ENCODE results near the gene CACNA1I.

The CACNA1I gene

DNA sequence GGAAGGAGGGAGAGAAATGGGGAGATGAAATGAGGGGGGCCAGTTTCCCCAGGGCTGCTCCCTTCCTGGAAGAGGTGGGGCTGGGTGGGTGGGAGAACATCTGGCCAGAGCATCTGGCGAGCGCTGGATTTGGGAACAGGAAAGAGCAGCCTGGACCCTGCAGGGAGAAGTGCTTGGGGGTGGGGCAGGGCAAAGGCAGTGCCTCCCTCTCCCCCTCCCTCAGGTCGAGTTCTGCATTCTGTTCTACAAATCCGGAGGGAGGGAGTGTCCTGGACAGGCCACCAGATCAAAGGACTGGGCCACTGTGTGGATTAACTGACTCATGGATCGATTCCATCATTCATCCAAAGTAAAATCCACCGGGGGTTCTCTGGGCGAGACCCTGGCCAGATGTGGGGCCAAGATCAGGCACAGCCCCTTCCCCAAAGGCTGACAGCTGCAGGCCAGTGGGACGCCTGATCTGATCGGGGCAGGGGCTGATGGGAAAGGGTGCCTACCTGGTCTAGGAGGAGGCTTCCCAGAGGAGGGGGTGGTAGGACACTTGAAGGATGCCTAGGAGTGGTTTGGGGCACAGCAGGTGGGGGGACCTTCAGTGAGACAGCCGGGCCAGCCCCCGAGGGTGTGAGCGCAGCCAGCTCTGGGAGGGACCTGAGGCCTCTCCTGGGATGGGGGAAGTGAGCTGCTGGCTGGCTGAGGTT, 57.5 kb downstream of the CACNA1I start:
- no peak for DNase-seq

DNA sequence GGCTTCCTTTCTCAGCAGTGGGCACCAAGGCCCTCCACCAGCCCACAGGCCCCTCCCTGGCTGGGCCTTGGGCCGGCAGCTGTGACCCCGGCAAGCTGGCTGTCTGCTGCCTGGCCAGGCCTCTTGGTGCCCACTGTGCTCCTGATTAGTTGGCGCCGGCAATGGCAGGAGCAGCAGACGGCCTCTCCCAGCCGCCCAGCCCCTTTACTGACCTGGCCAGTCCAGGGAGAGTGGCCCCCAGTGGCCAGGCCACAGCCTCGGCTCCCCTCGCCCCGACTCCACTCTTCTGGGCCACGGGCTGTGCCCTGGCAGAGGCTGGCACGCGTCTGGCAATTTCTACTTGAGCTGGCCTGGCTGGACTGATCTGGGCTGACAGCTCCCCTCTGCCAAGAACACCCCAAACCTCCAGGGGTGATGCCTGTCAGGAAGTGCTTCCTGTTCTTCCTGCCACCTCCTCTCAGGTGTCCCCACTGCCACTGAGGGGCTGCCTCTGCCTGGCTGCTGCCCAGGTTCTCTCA, 58.1 kb downstream of the CACNA1I start:
- no peak for DNase-seq

DNA sequence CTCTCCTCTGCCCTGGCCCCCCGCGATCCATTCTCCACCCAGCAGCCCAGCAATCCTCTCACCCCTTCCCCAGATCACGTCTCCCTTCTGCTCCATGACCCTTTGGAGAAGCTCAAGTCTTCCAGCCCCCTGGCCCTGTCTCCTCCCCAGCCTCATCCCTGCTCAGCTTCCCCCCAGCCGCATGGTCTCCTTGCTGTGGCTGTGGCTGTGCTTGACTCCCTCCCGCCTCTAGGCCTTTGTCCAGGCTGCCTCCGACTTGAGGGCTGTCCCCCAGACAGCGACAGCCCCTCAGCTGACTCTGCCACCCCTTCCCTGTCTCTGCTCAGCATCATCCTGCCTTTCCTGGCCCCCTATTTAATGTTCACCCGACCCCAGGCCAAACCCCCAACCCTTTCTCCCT, 59.3 kb downstream of the CACNA1I start:
- DNase-seq, result no peak

DNA sequence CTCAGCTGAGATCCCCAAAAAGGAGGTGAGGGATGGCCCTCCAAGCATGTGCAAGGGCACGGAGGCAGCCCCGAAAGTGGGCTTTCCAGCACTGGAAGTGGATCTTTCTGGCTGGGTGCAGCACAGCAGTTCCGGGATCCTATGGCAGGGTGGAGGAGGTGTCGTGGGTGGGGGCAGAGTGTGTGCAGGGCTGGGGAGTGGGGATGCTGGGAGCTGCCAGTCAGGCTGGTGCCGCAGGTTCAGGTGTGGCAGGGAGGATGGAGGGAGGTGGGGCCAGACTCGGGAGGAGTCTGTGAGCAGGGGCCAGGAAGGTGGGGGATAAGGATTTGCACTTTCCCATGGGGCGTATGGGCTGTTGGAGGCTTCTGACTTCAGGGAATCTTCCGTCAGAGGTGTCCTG, 60.2 kb downstream of the CACNA1I start:
- DNase-seq, result no peak

DNA sequence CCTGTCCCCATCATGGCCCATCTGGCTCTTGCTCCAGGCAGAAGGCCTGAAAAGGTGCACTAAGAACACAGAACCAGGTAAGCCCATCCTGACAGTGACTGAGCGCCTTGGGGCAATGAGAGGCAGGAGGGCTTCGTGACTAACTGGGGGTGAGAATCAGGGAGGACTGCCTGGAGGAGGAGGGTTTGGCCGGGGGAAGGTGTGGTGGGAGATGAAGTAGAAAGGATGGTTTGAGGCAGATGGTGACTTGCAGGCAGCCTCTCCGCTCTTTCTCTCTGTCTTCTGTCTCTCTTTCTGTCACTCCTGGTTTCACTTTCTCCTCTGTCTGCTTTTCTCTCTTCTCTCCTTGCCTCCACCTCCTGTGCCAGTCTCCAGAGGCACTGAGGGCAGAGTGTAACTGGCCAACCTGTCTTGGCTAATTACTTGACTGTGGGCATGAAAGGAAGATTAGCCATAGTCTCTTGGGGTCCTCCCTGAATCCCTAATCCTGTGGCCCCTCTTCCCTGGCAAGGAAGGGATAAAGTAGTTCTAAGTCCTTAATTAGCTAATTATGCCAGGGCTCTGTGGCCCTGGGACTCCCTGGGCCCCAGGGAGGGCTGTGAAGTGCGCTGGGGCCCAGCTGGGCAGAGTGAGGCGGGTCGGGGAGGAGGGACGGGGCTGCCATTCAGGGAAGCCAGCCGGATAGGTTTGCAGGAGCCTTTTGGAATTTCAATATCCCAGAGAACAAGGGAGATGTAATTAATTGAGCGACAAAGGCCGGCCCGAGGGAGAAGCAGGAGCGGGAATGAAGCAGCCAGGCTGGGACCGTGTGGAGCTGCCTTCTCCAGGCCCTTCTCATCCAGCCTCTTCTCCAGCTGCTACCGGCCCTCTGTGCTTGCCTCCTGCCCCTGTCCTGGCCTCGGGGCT, 61.1 kb downstream of the CACNA1I start:
- no peak for DNase-seq

DNA sequence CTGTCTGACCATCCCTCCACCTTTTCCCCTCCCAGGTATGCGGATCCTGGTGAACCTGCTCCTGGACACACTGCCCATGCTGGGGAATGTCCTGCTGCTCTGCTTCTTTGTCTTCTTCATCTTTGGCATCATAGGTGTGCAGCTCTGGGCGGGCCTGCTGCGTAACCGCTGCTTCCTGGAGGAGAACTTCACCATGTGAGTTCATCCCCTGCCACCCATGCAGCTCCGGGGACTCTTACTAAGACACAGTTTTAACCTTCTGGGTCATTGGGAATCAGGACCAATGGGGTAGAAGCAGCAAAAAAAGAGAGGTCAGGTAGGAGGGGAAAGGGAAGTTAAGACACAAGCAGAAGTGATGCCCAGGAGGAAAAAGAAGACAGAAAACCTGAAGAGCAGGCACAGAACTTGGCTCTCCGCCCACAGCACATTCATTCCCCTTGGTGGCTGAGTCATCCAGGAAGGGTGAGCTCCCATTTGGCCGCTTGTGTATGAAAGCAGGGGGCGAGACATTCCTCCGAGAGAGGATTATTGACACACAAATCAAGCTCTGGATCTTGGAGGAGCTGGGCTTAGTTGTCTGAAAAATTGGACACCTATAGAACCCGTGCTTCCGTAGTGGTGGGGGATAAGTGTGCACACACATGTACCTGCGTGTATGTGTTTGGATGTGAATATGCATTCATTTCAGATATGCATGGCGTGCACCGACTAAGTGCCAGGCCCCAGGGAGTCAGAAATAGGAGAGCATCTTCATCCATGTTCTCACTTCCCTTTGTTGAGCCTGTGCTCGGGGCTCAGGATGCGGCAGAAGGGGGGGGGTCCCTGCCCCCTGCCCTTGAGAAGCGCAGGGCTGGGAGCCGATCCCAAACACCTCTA, 64.2 kb downstream of the CACNA1I start:
- DNase-seq, result no peak

DNA sequence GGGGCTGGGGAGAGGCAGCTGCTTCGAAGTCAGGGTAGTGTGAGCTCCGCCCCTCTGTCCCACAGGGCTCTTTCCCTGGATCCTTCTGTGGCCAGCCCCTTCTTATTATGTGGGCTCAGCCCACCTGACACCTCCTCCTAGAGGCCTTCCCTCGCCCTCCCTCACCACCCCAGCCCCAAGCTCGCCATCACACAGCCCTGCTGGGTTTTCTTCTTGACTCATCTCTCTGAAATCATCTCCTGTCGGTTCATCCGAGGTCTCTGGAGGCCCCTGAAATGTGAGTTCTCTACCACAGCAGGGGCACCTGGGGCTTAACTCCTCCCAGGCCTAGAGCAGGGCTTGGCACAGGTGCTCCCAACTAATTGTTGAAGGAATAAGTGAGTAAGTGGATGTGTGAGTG, 65.2 kb downstream of the CACNA1I start:
- DNase-seq, result no peak

DNA sequence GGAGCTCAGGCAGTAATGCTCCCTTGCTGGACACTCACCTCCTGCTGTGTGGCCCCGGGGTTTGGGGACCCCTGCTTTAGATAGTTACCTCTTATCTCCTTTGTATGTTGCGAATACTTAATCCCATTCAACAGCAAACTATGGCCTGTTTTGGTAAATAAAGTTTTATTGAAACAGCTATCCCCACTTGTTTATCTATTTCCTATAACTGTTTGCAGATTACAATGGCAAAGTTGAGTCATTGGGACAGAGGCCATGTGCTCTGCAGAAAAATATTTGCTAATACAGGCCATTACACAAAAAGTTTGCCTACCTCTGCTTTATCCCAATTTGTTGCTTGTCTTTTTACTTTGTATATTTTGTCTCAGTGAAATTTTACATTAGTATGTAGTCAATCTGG, 68.4 kb downstream of the CACNA1I start:
- DNase-seq, result no peak

DNA sequence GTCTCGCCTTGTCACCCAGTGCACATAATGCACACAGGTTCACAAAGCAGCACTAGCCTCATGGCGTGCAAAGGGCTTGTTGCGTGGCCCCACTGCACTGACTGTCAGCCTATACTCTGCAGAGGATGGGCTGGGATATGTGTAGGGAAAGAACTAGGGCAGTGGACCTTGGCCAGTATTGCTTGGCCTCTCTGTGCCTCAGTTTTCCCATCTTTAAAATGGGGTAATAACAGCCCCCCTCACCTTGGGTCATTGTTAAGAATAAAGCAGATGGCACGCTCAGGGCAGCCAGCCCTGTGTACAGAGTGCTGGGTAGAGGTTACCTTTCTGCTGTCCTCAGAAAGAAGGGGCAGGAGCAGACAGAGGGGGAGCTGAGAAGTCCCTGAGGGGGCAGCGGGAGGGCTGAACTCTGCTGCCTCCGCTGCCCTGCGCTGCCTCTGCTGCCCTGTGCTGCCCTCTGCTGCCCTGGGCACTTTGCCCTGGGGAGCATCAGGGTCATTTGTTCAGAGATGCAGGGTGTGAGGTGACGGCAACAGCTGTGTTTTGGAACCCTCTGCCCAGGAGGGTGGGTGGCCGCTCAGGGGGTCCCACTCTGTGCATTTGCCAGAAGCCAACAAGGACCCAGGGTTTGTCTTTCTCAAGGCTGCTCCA, 71.2 kb downstream of the CACNA1I start:
- DNase-seq, result no peak

DNA sequence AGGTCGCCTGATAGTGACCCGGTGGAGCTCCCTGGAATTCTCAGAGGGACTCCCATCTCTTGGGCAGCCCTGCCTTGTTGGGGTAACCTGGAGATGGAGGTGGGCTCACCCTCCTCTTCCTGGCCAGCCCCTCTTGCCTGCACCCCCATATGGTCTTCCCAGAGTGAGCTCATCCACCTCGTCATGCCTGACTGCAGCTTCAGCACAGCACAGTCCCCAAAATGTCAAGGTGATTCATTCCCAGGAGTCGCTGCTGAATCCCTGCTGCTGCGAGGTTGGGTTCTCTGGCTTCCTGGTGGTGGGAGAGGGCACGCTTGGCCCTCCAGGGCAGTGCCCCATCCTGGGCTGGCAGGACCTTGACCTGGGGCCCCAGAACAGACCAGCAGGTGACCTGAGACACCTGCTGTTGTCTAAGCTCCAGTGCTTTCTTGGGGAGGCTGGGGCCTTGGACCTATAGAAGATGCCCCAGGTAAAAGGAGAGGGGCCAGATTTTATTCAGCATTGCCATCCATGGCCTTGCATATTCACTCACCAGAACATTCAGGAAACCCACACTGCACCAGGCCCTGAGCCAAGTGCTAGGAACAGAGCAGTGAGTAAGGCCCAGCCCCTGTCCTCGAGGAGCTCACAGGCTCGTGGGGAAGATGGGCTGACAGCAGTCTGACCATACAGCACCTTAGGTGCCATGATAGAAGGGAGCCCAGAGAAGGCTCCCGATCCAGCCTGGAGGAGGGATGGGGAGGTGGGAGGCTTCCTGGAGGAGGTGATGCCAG, 72.9 kb downstream of the CACNA1I start:
- no peak for DNase-seq

DNA sequence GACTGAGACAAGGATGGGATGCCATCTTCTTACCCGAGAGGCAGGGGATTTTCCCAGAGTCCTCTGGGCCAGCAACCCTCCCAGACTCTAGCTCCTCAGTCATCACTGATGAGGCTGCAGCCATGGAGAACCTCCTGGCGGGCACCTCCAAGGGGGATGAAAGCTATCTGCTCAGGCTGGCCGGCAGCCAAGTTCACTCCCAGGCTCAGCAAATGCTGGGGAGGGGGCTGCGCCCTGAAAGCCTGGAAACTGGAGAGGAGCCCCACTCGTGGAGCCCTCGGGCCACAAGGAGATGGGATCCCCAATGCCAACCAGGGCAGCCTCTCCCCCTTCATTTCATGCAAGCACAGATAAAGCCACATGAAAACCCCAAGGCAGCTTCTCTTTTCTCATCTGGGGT, 75.0 kb downstream of the CACNA1I start:
- DNase-seq, result no peak

DNA sequence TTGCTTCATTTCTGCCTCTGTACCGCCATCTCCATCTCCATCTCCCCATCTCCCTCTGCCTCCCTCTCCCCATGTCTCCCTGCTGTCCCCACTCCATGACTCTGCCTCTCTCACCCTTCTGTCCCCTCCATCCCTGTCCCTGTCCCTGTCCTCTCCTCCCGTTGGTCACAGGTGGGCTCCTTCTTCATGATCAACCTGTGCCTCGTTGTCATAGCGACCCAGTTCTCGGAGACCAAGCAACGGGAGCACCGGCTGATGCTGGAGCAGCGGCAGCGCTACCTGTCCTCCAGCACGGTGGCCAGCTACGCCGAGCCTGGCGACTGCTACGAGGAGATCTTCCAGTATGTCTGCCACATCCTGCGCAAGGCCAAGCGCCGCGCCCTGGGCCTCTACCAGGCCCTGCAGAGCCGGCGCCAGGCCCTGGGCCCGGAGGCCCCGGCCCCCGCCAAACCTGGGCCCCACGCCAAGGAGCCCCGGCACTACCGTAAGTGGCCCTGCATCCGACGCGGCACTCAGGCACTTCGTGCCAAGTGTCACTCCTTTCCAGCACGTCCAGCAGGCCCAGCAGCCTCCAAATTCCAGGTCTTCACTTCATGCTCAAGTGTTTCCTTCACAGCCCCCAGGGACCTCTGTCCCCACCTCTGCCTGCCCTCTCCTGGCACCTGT, 76.0 kb downstream of the CACNA1I start:
- no peak for DNase-seq

DNA sequence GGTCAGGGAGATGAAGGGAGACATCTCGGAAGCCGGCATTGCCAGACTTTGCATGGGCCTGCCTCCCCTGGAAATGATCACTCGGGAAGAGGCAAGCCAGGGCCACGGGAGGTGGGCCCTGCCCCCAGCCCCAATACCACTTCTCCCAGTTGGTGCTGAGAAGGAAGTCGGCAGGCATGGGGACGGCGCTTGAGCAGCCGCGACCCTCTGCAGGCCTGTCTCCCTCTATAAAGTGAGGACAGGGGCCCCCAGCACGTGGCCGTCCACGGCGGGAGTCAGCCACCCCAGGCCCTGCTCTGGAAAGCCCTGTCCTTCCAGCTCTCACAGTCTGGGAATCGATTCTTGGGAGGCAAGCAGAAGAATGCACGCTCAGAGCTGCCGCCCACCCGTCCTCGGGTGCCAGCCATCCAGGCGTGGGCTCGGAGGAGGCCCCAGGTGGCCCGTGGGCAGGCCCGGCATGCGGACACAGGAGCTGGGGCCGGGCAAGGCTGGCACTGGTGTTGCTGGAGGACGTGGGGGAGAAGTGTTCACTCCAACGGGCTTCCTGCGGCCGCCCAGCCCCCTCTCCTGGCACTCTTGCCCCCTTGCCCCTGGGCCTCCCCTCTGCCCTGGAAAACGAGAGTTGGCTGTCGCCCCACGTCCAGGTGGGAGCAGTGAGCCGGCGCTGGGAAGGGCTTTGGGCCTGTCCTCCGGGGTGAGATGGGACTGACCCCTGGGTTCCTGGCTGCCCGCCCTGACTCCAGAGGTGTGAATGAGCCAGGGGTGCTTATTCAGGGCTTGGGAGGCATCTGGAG, 77.5 kb downstream of the CACNA1I start:
- DNase-seq, result no peak

DNA sequence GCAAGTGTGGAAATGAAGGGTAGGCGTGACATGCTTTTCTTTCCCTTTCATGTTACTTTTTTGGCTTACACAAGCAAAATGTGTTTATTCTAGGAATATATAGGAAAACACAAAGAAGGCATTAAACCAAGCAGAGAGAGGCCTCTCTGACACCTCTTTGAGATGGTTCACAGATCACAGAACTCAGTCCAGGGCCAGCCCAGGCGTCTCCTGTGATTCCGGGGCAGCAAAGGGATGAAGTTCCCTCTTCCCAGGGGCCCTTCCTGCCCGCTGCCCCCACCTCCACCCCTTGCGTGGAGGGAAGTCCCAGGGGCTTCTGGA, 78.0 kb downstream of the CACNA1I start:
- DNase-seq, result no peak

DNA sequence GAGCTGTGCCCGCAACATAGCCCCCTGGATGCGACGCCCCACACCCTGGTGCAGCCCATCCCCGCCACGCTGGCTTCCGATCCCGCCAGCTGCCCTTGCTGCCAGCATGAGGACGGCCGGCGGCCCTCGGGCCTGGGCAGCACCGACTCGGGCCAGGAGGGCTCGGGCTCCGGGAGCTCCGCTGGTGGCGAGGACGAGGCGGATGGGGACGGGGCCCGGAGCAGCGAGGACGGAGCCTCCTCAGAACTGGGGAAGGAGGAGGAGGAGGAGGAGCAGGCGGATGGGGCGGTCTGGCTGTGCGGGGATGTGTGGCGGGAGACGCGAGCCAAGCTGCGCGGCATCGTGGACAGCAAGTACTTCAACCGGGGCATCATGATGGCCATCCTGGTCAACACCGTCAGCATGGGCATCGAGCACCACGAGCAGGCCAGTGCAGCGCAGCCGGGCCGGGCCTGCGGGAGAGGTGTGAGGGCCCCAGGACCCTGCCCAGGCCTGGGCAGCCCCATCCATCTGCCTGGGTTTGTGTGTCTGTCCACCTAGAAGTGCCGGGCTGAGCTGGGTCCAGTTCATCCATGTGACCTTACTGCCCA, 79.0 kb downstream of the CACNA1I start:
- no peak for DNase-seq

DNA sequence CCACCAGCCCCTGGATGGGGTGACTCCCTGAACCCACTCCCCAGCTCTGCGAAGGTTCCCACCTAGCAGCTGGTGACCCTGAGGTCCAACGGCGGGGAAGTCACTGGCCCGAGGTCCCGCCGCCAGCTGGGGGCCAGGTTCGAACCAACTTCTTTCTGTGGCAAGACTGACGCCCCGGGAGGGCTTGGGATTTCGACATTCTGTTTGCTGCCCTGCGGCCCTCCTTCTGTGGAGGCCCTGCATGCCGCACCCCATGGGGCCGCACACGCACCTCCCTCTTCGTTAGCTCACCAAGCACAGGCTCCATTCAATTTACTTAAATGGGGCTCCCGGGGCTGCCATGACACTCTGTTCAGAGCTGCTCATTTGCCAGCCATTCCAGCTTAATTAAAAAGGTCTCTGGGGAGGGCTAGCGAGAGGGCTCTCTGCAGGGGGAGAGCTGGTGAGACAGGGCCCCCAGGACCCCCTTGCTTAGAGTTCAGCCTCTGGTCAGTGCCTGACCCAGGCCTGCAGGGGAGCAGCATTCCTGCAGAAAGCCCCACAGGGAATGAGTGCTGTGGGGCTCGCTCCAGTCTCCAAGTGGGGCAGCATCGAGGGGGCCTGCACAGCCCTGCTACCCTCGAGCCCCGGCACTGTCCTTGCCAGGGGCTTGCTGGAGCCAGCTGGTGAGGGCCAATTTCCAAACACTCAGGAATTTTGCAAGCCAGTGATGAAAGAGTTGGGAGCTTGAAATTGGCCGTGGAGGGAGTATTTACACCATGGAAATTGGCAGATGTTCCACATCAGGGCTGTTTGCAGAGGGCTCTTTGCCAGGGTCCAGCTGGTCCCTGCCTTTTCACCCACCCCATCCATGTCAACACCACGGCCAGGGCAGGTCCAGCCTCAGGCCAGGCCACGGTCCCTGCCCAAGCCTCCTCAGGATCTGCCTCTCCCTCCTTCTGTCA, 80.8 kb downstream of the CACNA1I start:
- no peak for DNase-seq

DNA sequence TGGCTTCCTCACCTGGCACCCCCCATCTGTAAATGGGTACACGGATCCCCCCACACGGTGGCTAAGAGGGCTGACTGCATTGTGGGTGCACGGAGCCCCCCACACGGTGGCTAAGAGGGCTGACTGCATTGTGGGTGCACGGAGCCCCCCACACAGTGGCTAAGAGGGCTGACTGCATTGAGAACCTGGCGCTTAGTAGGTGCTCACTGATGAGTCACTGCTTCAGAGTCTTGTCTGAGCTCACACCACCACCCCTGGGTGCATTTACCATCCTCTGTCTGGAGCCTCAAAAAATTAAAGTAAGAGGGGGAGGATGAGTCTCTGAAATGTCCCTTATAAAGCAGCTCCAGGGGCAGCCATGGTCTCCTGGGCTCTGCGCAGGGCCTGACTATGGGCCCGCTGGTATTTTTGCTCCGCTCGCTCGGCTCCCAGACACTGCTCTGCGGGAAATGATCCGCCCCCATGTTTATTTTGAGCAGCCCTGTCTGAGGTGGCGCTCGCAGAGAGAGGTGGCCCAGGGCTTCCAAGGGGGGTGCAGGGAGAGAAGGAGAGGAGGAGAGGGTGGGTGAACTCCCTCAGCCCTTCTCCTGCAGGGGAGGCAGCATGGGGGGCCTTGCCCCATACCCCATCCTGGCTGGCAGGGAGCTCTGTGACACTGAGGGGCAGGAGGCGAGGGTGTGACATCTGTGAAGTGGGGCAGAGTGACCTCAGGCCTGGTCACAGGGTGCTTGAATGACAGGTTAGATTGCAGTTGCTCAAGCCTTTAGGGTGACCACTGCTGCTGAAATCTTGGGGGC, 82.6 kb downstream of the CACNA1I start:
- DNase-seq, result no peak

DNA sequence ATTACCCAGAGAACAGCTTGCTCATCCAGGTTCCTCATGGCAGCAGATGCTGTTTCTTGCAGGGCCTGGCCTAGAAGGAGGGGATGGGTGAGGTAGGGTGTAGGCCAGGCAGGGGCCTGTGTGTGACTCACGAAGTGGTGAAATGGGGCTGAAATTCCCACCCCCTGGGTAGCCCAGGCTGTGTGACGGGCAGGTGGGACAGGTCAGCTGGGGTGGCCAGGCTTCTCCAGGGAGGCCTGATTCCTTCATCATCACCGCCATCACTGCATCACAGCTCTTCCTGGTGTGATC, 83.2 kb downstream of the CACNA1I start:
- DNase-seq, result no peak

Measured in NCI-H1930 (cell line).